ENCODE data around the gene HIRA.

HIRA gene

GRCh38 chr22:19350476-19350859 lies 81.1 kb downstream of the HIRA start:
- no peaks in the 10 kb centered on the region for H3K27me3 ChIP-seq
- no peaks in the 10 kb centered on the region for H3K4me1 ChIP-seq
- no peak for TF ChIP-seq CTCF (IDR thresholded peaks at IDR 0.05)
- H3K4me3 ChIP-seq: no peak overlapping the region
- peaks cover 54 to 100% (median 79%) of the 10 kb centered on the region in 3 donors for H3K36me3 ChIP-seq
- H3K9me3 ChIP-seq: no peaks in the 10 kb centered on the region
- intact Hi-C loops (cut with DNase I; ENCODE audit: low total_unique reads): no loop called here
- no peak for DNase-seq
- H3K27ac ChIP-seq: no peak overlapping the region

- intact Hi-C loops (cut with DNase I; ENCODE audit: low total_unique reads): no loop called here
- no peak for DNase-seq
- H3K4me3 ChIP-seq: no peak overlapping the region
- H3K27ac ChIP-seq: no peak overlapping the region
- TF ChIP-seq CTCF (IDR thresholded peaks at IDR 0.05): no peak
- no peaks in the 10 kb centered on the region for H3K9me3 ChIP-seq
- peaks cover 52 to 100% (median 78%) of the 10 kb centered on the region in 3 donors for H3K36me3 ChIP-seq
- no peaks in the 10 kb centered on the region for H3K27me3 ChIP-seq
- no peaks in the 10 kb centered on the region for H3K4me1 ChIP-seq
Observed at GRCh38 chr22:19349778-19350475, 81.6 kb downstream of the HIRA start.

GRCh38 chr22:19346677-19347265 lies 84.8 kb downstream of the HIRA start:
- no peak overlapping the region for H3K27ac ChIP-seq
- peaks cover 49 to 95% (median 70%) of the 10 kb centered on the region in 3 donors for H3K36me3 ChIP-seq
- no peaks in the 10 kb centered on the region for H3K27me3 ChIP-seq
- no peak overlapping the region for H3K4me3 ChIP-seq
- H3K4me1 ChIP-seq: no peaks in the 10 kb centered on the region
- no peak for TF ChIP-seq CTCF (IDR thresholded peaks at IDR 0.05)
- H3K9me3 ChIP-seq: no peaks in the 10 kb centered on the region
- intact Hi-C loops (cut with DNase I; ENCODE audit: low total_unique reads): no loop called here
- no peak for DNase-seq

GRCh38 chr22:19344420-19344819 lies 87.1 kb downstream of the HIRA start:
- Histone ChIP-seq H3K4me3 (no peak overlapping the region), H3K9me3 (no peaks in the 10 kb centered on the region), H3K4me1 (no peaks in the 10 kb centered on the region), H3K27me3 (no peaks in the 10 kb centered on the region), H3K36me3 (peaks cover 46 to 90% (median 57%) of the 10 kb centered on the region in 3 donors), H3K27ac (no peak overlapping the region)
- DNase-seq: no peak
- no peak for TF ChIP-seq CTCF (IDR thresholded peaks at IDR 0.05)
- intact Hi-C loops (cut with DNase I; ENCODE audit: low total_unique reads): no loop called here

GRCh38 chr22:19343470-19343869 lies 88.1 kb downstream of the HIRA start:
- Histone ChIP-seq H3K4me1 (no peaks in the 10 kb centered on the region), H3K36me3 (peaks cover 56 to 90% (median 60%) of the 10 kb centered on the region in 3 donors), H3K9me3 (no peaks in the 10 kb centered on the region), H3K27me3 (no peaks in the 10 kb centered on the region), H3K4me3 (no peak overlapping the region), H3K27ac (no peak overlapping the region)
- no peak for TF ChIP-seq CTCF (IDR thresholded peaks at IDR 0.05)
- DNase-seq: no peak
- intact Hi-C loops (cut with DNase I; ENCODE audit: low total_unique reads): no loop called here

Measured in tibial artery (tissue), 4 donors.